ENCODE data around the gene PPL.

PPL gene

DNA sequence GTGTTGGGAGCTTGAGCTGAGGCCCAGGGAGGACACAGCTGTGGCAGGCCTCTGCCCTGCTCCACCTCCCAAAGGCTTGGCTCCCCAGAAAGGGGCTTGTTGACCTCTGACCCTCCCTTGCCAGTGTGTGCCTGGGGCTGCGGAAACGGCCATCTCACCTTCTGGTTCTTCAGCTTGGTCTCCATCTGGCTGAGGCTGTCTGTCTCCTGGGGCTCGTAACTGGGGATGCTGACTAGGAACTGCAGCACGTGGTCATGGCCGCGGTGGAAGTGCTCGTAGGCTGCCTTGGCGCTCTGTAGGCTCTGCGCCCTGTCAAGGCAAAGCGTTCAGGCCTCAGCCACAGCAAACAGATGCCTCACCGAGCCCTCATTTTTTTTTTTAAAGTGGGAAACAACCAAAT is 46.9 kb downstream of the PPL start:
- Histone ChIP-seq H3K4me3 (ENCODE audit: low read depth, low read length) (no peak overlapping the region), H3K27me3 (replicated peaks) (no peaks in the 10 kb centered on the region), H3K27ac (no peak overlapping the region), H3K36me3 (replicated peaks) (peaks cover 11% of the 10 kb centered on the region)
- no peak for DNase-seq
- TF ChIP-seq, protein P1, sequence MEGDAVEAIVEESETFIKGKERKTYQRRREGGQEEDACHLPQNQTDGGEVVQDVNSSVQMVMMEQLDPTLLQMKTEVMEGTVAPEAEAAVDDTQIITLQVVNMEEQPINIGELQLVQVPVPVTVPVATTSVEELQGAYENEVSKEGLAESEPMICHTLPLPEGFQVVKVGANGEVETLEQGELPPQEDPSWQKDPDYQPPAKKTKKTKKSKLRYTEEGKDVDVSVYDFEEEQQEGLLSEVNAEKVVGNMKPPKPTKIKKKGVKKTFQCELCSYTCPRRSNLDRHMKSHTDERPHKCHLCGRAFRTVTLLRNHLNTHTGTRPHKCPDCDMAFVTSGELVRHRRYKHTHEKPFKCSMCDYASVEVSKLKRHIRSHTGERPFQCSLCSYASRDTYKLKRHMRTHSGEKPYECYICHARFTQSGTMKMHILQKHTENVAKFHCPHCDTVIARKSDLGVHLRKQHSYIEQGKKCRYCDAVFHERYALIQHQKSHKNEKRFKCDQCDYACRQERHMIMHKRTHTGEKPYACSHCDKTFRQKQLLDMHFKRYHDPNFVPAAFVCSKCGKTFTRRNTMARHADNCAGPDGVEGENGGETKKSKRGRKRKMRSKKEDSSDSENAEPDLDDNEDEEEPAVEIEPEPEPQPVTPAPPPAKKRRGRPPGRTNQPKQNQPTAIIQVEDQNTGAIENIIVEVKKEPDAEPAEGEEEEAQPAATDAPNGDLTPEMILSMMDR (IDR thresholded peaks at IDR 0.05; ENCODE audit: low read depth, low read length, missing control alignments) = no peak
- in situ Hi-C loops (cut with HindIII; ENCODE audit: low pct_ligation_motif_present, low sequenced_read_pairs) = no loop called here

DNA sequence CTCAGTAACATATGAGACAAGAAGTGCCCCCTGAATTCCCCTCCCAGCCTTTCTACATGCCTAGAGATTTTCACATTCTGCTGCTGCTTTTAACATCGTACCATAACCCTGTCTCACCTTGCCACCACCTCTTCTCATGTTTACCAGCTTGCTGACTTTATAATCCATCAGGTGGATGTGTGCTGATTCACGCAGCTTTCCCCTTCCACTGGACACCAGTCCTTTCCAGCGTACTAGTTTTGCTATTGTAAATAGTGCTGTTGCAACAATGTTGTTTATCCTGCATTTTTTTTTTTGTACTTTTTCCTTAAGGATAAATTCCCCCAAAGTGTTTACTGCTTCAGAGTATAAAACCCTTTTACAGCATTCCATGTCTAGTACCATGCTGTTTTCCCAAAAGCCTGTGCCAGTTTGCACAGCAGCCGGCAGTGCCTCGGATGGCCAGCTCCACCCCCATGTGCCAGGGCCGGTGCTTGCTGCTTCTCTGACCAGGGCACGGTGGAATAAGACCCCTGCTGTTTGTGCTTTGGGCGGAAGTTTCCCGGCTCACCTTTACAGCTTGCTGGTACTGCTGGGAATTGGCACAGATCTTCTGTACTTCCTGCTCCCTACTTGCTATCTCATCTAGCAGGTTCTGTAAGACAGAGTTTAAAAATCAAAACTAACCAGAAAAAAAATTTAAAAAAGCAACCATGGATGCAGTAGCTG is 48.4 kb downstream of the PPL start:
- Histone ChIP-seq H3K27me3 (replicated peaks) (no peaks in the 10 kb centered on the region), H3K4me3 (ENCODE audit: low read depth, low read length) (no peak overlapping the region), H3K27ac (no peak overlapping the region), H3K36me3 (replicated peaks) (peaks cover 26% of the 10 kb centered on the region)
- in situ Hi-C loops (cut with HindIII; ENCODE audit: low pct_ligation_motif_present, low sequenced_read_pairs) = no loop called here
- TF ChIP-seq, protein P1 (IDR thresholded peaks at IDR 0.05; ENCODE audit: low read depth, low read length, missing control alignments) = no peak
- no peak for DNase-seq

DNA sequence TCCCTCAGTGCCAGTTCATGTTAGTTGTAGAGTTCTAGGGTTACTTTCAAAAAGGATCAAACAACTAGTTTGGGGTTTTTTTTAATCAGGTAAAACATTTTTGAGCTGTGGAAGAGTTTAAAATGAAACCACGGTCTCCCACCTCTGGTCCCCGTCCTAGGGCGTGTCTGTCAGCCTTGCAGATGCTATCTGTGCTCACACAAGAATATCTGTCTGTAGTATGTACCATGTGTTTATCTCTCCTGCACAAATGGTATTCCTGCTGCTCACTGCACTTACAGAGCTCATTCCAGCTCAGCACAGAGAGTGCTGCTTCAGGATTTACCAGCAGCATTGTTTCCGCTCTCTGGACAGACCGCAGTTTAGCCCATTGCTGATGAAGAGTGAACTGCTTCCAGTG is 50.8 kb downstream of the PPL start:
- DNase-seq = no peak
- TF ChIP-seq, protein P1 (IDR thresholded peaks at IDR 0.05; ENCODE audit: low read depth, low read length, missing control alignments) = no peak
- Histone ChIP-seq H3K36me3 (replicated peaks) (peaks cover 44% of the 10 kb centered on the region), H3K4me3 (ENCODE audit: low read depth, low read length) (no peak overlapping the region), H3K27me3 (replicated peaks) (no peaks in the 10 kb centered on the region), H3K27ac (no peak overlapping the region)
- in situ Hi-C loops (cut with HindIII; ENCODE audit: low pct_ligation_motif_present, low sequenced_read_pairs) = no loop called here

DNA sequence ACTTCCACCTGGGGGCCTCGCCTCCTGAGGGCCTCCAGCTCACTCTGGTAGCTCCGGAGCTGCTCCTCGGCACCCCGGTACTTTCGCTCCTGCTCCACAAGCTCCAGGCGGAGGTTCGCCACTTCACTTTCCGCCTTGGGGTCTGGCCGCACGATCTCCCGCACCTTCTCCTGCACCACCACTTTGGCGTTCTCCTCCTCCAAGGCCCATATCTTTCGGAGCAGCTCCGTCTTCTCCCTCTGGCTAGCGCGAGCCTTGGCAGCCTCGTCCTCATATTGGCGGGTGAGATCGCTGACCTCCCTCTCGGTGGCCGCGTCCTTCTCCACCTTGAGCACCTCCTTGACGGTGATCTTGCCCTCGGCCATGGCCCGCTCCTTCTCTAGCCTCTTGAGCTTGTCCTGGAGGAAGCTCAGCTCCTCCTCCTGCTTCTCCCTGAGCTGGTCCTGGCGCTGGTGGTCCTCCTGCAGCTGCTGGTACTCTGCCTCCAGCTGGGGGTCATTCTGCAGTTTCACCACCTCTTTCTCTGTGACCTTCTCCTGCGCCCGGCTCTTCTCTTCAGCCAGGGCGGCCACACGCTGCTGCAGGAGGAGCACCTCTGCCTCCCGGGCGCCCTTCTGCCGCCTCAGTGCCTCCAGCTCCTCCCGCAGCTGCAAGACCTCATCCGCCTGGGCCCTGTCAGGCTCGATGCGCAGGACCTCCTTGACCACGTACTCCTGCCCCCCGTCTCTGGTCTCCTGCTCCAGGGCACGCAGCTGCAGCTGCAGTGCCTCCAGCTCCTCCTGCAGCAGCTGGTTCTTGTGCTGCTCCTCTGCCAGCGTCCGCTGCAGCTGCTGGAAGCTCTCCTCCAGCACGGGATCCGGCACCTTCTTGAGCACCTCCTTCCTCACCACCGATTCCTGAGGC is 51.7 kb downstream of the PPL start:
- no peak for DNase-seq
- in situ Hi-C loops (cut with HindIII; ENCODE audit: low pct_ligation_motif_present, low sequenced_read_pairs) = no loop called here
- H3K27ac ChIP-seq = no peak overlapping the region
- no peak overlapping the region for H3K4me3 ChIP-seq (ENCODE audit: low read depth, low read length)
- TF ChIP-seq, protein P1 (IDR thresholded peaks at IDR 0.05; ENCODE audit: low read depth, low read length, missing control alignments) = no peak
- H3K27me3 ChIP-seq (replicated peaks) = no peaks in the 10 kb centered on the region
- peaks cover 54% of the 10 kb centered on the region for H3K36me3 ChIP-seq (replicated peaks)

DNA sequence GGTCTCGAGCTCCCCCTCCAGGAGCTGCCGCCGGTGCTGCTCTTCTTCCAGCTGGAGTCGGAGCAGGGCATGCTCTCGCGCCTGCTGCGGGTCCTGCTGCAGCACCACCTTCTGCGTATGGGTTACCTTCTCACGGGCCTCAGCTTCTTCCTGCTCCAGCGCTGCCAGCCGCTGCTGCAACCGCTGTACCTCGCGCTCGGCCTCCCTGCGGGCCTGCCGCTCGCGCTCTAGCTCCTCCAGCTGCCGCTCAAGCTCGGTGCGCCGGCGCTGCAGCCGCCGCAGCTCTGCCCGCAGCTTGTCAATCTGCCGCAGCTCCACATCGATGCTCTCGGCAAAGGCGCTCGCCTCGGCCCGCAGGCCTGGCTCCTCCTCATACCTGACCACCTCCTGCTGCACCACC is 52.7 kb downstream of the PPL start:
- H3K36me3 ChIP-seq (replicated peaks) = peaks cover 60% of the 10 kb centered on the region
- TF ChIP-seq, protein P1 (IDR thresholded peaks at IDR 0.05; ENCODE audit: low read depth, low read length, missing control alignments) = no peak

More for the DNA sequence above, 52.7 kb downstream of the PPL start:
- Histone ChIP-seq H3K4me3 (ENCODE audit: low read depth, low read length) (no peak overlapping the region), H3K27ac (no peak overlapping the region), H3K27me3 (replicated peaks) (no peaks in the 10 kb centered on the region)
- DNase-seq = no peak
- in situ Hi-C loops (cut with HindIII; ENCODE audit: low pct_ligation_motif_present, low sequenced_read_pairs) = no loop called here

Measured in brain microvascular endothelial cell (primary cell).